Esophagus muscularis mucosa (tissue), 4 donors: ENCODE measurements around the gene PRIMA1. TPM values are rescaled to one million over a fixed set of nuclear protein-coding genes. Genes with fewer than 3 reads are reported as not detected.

Experiments
- DNase-seq: peaks from one replicate; pipeline ENCODE4 v3.0.0-alpha.2; 2017; ENCODE audit errors: extremely low spot score
- H3K27ac ChIP-seq, 4 donors: fragments of 200-600 bp; sonication (generic); replicated peaks in 1 of 4; 1 replicate in 3 of 4; 2 replicates in 1 of 4; pipeline ENCODE4 v1.5.1; 2016 to 2019; ENCODE audit warnings: mild to moderate bottlenecking in 1 of 4
- H3K27me3 ChIP-seq, 4 donors: fragments of 200-600 bp; sonication (generic); one replicate each; pipeline versions ENCODE4 v1.5.1 to v1.6.0; 2016 to 2019
- H3K36me3 ChIP-seq, 4 donors: fragments of 200-600 bp; sonication (generic); one replicate each; pipeline ENCODE4 v1.5.1; 2016 to 2019
- H3K4me1 ChIP-seq, 4 donors: fragments of 200-600 bp; sonication (generic); one replicate each; pipeline ENCODE4 v1.5.1; 2016 to 2019
- H3K4me3 ChIP-seq, 4 donors: fragments of 200-600 bp; sonication (generic); 1 replicate in 2 of 4; 2 replicates in 2 of 4; pipeline ENCODE4 v1.5.1; 2016 to 2019; ENCODE audit warnings: mild to moderate bottlenecking in 4 of 4, moderate library complexity in 1 of 4
- H3K9me3 ChIP-seq, 4 donors: fragments of 200-600 bp; sonication (generic); 1 replicate in 3 of 4; 2 replicates in 1 of 4; pipeline ENCODE4 v1.5.1; 2016 to 2019
- EP300 ChIP-seq: sonication (generic); formaldehyde crosslinking; IDR thresholded peaks from one replicate; pipeline ENCODE4 v1.6.1; 2017; ENCODE audit warnings: antibody characterized with exemption
- POLR2A ChIP-seq: fragments of 450-650 bp; IDR thresholded peaks from one replicate; pipeline ENCODE4 v1.6.1; 2017; ENCODE audit warnings: antibody characterized with exemption, moderate library complexity, mild to moderate bottlenecking, low read depth
- POLR2AphosphoS5 ChIP-seq, 2 donors: sonication (generic); formaldehyde crosslinking; IDR thresholded peaks; one replicate each; pipeline ENCODE4 v1.6.1; 2017; ENCODE audit warnings: antibody characterized with exemption in 2 of 2
- WGBS: methylation state at CpG from one replicate; pipeline ENCODE4 v1.1.5; 2018; 5-methylcytosine and 5-hydroxymethylcytosine counted together
- intact Hi-C: fragments of 100-400 bp; cut with DNase I; formaldehyde crosslinking; loops from one replicate; pipeline ENCODE4 v1.15.1; 2023
- total RNA-seq, 4 donors: library from RNA; depleted of rRNA; stranded (reverse); fragments of >200 nt; gene quantifications; one replicate each; pipeline versions ENCODE4 v1.1.0 to v1.2.1, GENCODE V29; 2016
- TF ChIP-seq, protein P1 (sequence below), 3 experiments: fragments of 200-600 bp in 2 of 3; fragments of 450-650 bp in 1 of 3; sonication (generic) in 2 of 3; IDR thresholded peaks; one replicate each; pipeline ENCODE4 v1.5.1; 2017 to 2019; ENCODE audit warnings: antibody characterized with exemption in 3 of 3, mild to moderate bottlenecking in 2 of 3, moderate library complexity in 1 of 3

PRIMA1 gene
- total RNA-seq, 4 donors from 2014 or later, result 18.7 to 30.9 (median 21.8) TPM

GRCh38 chr14:93723001-93723400 is 65.3 kb downstream of the PRIMA1 start:
- no peak overlapping the region for H3K4me3 ChIP-seq
- TF ChIP-seq POLR2AphosphoS5 (IDR thresholded peaks at IDR 0.05), result no peak
- TF ChIP-seq POLR2A, result no peak
- TF ChIP-seq EP300, result no peak
- TF ChIP-seq, protein P1, sequence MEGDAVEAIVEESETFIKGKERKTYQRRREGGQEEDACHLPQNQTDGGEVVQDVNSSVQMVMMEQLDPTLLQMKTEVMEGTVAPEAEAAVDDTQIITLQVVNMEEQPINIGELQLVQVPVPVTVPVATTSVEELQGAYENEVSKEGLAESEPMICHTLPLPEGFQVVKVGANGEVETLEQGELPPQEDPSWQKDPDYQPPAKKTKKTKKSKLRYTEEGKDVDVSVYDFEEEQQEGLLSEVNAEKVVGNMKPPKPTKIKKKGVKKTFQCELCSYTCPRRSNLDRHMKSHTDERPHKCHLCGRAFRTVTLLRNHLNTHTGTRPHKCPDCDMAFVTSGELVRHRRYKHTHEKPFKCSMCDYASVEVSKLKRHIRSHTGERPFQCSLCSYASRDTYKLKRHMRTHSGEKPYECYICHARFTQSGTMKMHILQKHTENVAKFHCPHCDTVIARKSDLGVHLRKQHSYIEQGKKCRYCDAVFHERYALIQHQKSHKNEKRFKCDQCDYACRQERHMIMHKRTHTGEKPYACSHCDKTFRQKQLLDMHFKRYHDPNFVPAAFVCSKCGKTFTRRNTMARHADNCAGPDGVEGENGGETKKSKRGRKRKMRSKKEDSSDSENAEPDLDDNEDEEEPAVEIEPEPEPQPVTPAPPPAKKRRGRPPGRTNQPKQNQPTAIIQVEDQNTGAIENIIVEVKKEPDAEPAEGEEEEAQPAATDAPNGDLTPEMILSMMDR (IDR thresholded peaks at IDR 0.05), result no peak
- intact Hi-C loops, result no loop called here
- 77% methylated on average over 3 of the region's 4 CpGs for WGBS
- H3K9me3 ChIP-seq, result no peaks in the 10 kb centered on the region
- no peaks in the 10 kb centered on the region for H3K27me3 ChIP-seq
- H3K27ac ChIP-seq, result no peak overlapping the region
- peaks cover 0 to 42% (median 19%) of the 10 kb centered on the region in 4 donors for H3K36me3 ChIP-seq
- no peak for DNase-seq
- peaks cover 0 to 6% (median 0%) of the 10 kb centered on the region in 4 donors for H3K4me1 ChIP-seq

GRCh38 chr14:93720981-93721483 is 67.3 kb downstream of the PRIMA1 start:
- Histone ChIP-seq H3K27ac (no peak overlapping the region), H3K4me1 (peaks cover 0 to 6% (median 0%) of the 10 kb centered on the region in 4 donors), H3K27me3 (no peaks in the 10 kb centered on the region), H3K9me3 (no peaks in the 10 kb centered on the region), H3K4me3 (no peak overlapping the region), H3K36me3 (peaks cover 0 to 41% (median 16%) of the 10 kb centered on the region in 4 donors)
- WGBS, result 83% methylated on average over 8 of the region's 13 CpGs
- TF ChIP-seq POLR2A (no peak), EP300 (no peak), POLR2AphosphoS5 (IDR thresholded peaks at IDR 0.05) (no peak)
- TF ChIP-seq, protein P1 (IDR thresholded peaks at IDR 0.05), result no peak
- intact Hi-C loops, result no loop called here
- no peak for DNase-seq

DNA sequence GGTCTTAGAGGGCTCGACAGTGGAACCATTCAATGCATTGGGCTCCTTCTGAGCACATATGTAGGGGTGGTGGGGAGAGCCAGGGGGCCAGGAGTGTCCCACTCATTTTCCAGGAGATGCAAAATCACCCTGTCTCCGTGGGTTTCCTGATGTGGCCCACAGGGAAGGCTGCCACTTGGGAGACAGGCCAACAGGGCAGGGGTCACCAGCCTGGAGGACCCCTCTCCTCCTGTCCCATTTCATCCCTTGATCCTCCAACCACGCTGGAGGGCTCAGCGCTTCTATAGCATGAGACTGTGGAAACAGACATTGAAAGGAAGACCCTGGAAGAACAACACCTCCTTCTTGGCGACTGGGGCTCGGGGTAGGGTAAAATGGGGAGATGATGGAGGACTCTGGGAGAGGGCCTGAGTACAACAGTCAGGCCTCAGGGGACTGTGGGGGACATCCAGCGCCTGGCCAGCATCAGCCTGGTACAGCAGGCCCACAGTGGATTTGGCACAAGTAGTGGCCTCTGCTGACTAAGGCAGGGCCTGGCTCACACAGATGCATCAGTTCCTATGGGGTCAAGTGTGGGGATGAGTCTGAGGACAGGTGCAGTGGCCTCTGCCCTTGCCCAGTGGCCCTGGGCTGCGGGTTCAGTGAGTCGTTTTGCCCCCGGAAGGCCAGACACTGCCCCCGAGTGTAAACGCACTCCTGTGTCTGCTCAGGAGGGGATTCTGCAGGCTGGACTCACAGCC is 68.0 kb downstream of the PRIMA1 start:
- Histone ChIP-seq H3K27me3 (peaks cover 0 to 4% (median 0%) of the 10 kb centered on the region in 4 donors), H3K9me3 (no peaks in the 10 kb centered on the region), H3K36me3 (peaks cover 0 to 33% (median 12%) of the 10 kb centered on the region in 4 donors), H3K27ac (no peak overlapping the region), H3K4me3 (no peak overlapping the region), H3K4me1 (peaks cover 0 to 6% (median 0%) of the 10 kb centered on the region in 4 donors)
- TF ChIP-seq, protein P1 (IDR thresholded peaks at IDR 0.05), result no peak
- TF ChIP-seq EP300 (no peak), POLR2AphosphoS5 (IDR thresholded peaks at IDR 0.05) (no peak), POLR2A (no peak)
- DNase-seq, result no peak
- intact Hi-C loops, result no loop called here
- 87% methylated on average over 12 of the region's 12 CpGs for WGBS

DNA sequence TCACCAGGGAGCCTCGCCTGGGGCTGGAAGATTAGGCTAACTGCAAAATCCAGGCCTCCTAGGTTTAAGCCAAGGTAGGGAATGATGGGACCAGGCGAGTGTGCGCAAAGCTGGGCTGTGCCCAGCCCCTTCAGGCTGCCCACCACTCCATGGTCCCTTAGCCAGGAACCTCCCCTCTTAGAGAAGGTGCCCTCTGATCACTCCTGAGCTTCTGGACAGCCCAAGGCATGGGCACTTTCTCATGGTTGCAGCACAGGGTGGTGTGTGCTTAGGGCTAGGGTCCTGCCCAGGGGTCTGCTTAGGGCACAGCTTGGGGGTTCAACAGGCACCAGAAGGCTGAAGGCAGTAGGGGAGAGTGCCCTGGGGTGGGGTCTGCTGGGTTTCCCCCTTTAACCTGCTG is 69.0 kb downstream of the PRIMA1 start:
- peaks cover 0 to 6% (median 0%) of the 10 kb centered on the region in 4 donors for H3K27me3 ChIP-seq
- no peaks in the 10 kb centered on the region for H3K4me1 ChIP-seq
- intact Hi-C loops, result no loop called here
- DNase-seq, result no peak
- H3K9me3 ChIP-seq, result no peaks in the 10 kb centered on the region
- WGBS, result 94% methylated on average over 3 of the region's 3 CpGs
- H3K27ac ChIP-seq, result no peak overlapping the region
- no peak overlapping the region for H3K4me3 ChIP-seq
- TF ChIP-seq, protein P1 (IDR thresholded peaks at IDR 0.05), result no peak
- no peak for TF ChIP-seq POLR2AphosphoS5 (IDR thresholded peaks at IDR 0.05)
- TF ChIP-seq EP300, result no peak
- H3K36me3 ChIP-seq, result peaks cover 0 to 31% (median 9%) of the 10 kb centered on the region in 4 donors
